Measurements from ENCODE around the gene LEPROT. TPM values are rescaled to one million over a fixed set of nuclear protein-coding genes. Genes with fewer than 3 reads are reported as not detected.

LEPROT gene
- total and polyA plus RNA-seq, 2 of the 8 experiments (the other 6 are each of a cell fraction or from before 2014, with no cell fraction given) = 25.7 to 27.2 TPM

DNA sequence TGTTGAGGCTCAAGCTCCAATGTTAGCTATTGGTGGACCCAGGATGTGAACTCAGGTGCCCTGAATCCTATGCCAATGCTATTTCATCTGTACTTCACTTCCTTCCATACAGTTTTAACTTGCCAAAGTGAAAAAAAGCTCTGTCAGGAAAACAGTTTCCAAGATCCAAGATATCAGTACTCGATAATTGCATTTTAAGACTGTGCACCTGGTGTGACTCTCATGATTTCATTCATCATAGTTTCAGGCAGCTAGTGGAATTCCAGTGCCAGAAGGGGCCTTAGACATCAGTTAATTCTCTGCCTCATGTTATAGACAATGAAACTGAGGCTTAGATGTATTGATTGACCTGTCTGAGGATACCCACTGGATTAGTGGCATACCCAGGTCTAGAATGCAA is 26.5 kb upstream of the LEPROT start:
- Histone ChIP-seq H3K18ac (ENCODE audit: extremely low read depth, low read length) (no peak overlapping the region), H3K23ac (ENCODE audit: insufficient read length) (no peak overlapping the region), H4K91ac (replicated peaks; ENCODE audit: insufficient read length, low read length) (no peak overlapping the region), H3K27me3 (replicated peaks in 1 of 4; ENCODE audit: control insufficient read depth in 3 of 4, extremely low read depth in 1 of 4, insufficient read depth in 3 of 4, low read length in 3 of 4) (no peaks in the 10 kb centered on the region), H2BK20ac (ENCODE audit: low read length) (no peak overlapping the region), H3K79me1 (ENCODE audit: low read depth, low read length) (no peaks in the 10 kb centered on the region), H2AFZ (ENCODE audit: low read length) (no peak overlapping the region), H3K4me1 (replicated peaks in 1 of 4; ENCODE audit: control insufficient read depth in 3 of 4, insufficient read depth in 4 of 4, low read length in 3 of 4) (peaks cover 0 to 3% (median under 1%) of the 10 kb centered on the region in 4 experiments; a peak in 5 of 7 replicates), H2BK15ac (ENCODE audit: low read length) (no peak overlapping the region), H3K9ac (replicated peaks in 1 of 4; ENCODE audit: extremely low read depth in 1 of 4, low read depth in 3 of 4, low read length in 3 of 4) (no peak overlapping the region), H3K79me2 (ENCODE audit: control insufficient read depth in 1 of 2, insufficient read depth in 2 of 2, low read length in 2 of 2) (no peaks in the 10 kb centered on the region), H3K4me2 (ENCODE audit: insufficient read depth in 1 of 2, low read depth in 2 of 2, low read length in 2 of 2) (no peak overlapping the region), H2BK12ac (ENCODE audit: low read depth, low read length) (no peak overlapping the region), H3K9me3 (ENCODE audit: insufficient read depth in 2 of 2, low read depth in 1 of 2, low read length in 1 of 2) (no peaks in the 10 kb centered on the region), H3K56ac (replicated peaks; ENCODE audit: insufficient read length, low read depth, low read length) (no peak overlapping the region), H4K8ac (ENCODE audit: extremely low read depth, insufficient read depth, low read length) (no peak overlapping the region), H3K36me3 (ENCODE audit: control insufficient read depth in 2 of 4, insufficient read depth in 4 of 4, low read length in 3 of 4) (no peaks in the 10 kb centered on the region), H3K4ac (replicated peaks; ENCODE audit: insufficient read length, low read depth, low read length) (no peak overlapping the region), H3K27ac (ENCODE audit: low read depth, low read length) (no peak overlapping the region), H2BK5ac (ENCODE audit: low read depth, low read length) (no peak overlapping the region), H3K4me3 (ENCODE audit: extremely low read depth in 1 of 4, insufficient read depth in 2 of 4, low read depth in 3 of 4, low read length in 4 of 4) (no peak overlapping the region), H3K14ac (ENCODE audit: insufficient read length) (no peak overlapping the region), H2BK120ac (replicated peaks; ENCODE audit: low read depth, low read length) (no peak overlapping the region), H3K23me2 (ENCODE audit: low read depth, low read length) (no peaks in the 10 kb centered on the region), H4K5ac (ENCODE audit: insufficient read length, low read depth, low read length) (no peak overlapping the region), H2AK5ac (ENCODE audit: low read depth, low read length) (no peak overlapping the region), H4K20me1 (replicated peaks in 1 of 2; ENCODE audit: control insufficient read depth in 1 of 2, insufficient read depth in 2 of 2, low read length in 2 of 2) (no peaks in the 10 kb centered on the region)
- FAIRE-seq (no peak), DNase-seq (ENCODE audit: low read depth in 1 of 2, low spot score in 2 of 2) (no peak)
- POLR2A ChIA-PET (ENCODE audit: partially characterized antibody) = no interaction called here
- TF ChIP-seq POLR2A (IDR thresholded peaks at IDR 0.05; ENCODE audit: control extremely low read depth in 1 of 2, low read depth in 2 of 2, low read length in 2 of 2) (no peak), TBP (IDR thresholded peaks at IDR 0.05; ENCODE audit: low read depth, low read length) (no peak), EP300 (IDR thresholded peaks at IDR 0.05; ENCODE audit: borderline replicate concordance in 1 of 2, low read depth in 2 of 2, low read length in 2 of 2) (no peak), JUN (IDR thresholded peaks at IDR 0.05; ENCODE audit: low read depth, low read length) (no peak)
- CTCF ChIA-PET (ENCODE audit: partially characterized antibody) = interaction anchor here (2.1 kb wide), 1 partner anchor 10 kb away, joined by 5 read pairs; no protein-coding TSS in a partner anchor
- WGBS, 2 experiments (ENCODE audit: extremely low coverage in 1 of 2, insufficient coverage in 1 of 2, insufficient read length in 1 of 2, insufficient replicate concordance in 2 of 2, low coverage in 1 of 2, low lambda C conversion rate in 2 of 2, missing lambda C conversion rate in 1 of 2) = 88% methylated on average over 1 of the region's 1 CpG; no CpG with 5 or more reads in 1 of the 2 experiments

Data from H1 (cell line).